H1 (cell line): Measurements from ENCODE around the gene CRYBA4. TPM values are rescaled to one million over a fixed set of nuclear protein-coding genes. Genes with fewer than 3 reads are reported as not detected.

ENCODE experiments used
- CTCF ChIA-PET: fragments of 300-600 bp; sonication (Branson Sonifier 250); formaldehyde crosslinking; loops from one replicate; lab custom pipeline; 2021; ENCODE audit not compliant: partially characterized antibody; lab: Charles Lee
- POLR2A ChIA-PET: fragments of 300-600 bp; sonication (Branson Sonifier 250); formaldehyde crosslinking; loops from one replicate; lab custom pipeline; 2021; ENCODE audit warnings: inconsistent platforms; ENCODE audit not compliant: partially characterized antibody; lab: Charles Lee
- DNase-seq, 2 experiments: peaks; one replicate each; pipeline versions ENCODE4 v3.0.0 to v3.0.0-alpha.2; 2010 to 2022; ENCODE audit warnings: low spot score in 2 of 2, low read depth in 1 of 2, mixed read lengths in 1 of 2
- FAIRE-seq: peaks from 2 replicates; lab custom pipeline; 2011; peaks lifted over from hg19 to GRCh38; lab: Jason Lieb, UNC
- H2AFZ ChIP-seq: 2 replicates; pipeline ENCODE4 v1.8.1; 2012; ENCODE audit warnings: low read length, inconsistent platforms
- H2AK5ac ChIP-seq: 2 replicates; pipeline ENCODE4 v1.6.1; 2013; ENCODE audit warnings: low read depth, low read length
- H2BK120ac ChIP-seq: replicated peaks from 2 replicates; pipeline ENCODE3; 2013; ENCODE audit warnings: low read depth, low read length, inconsistent platforms
- H2BK12ac ChIP-seq: 2 replicates; pipeline ENCODE4 v1.6.1; 2013; ENCODE audit warnings: low read depth, low read length
- H2BK15ac ChIP-seq: 2 replicates; pipeline ENCODE4 v1.6.1; 2013; ENCODE audit warnings: low read length
- H2BK20ac ChIP-seq: 2 replicates; pipeline ENCODE4 v1.6.1; 2013; ENCODE audit warnings: low read length
- H2BK5ac ChIP-seq: 2 replicates; pipeline ENCODE4 v1.6.1; 2013; ENCODE audit warnings: low read depth, low read length
- H3K14ac ChIP-seq: 2 replicates; pipeline ENCODE4 v1.6.1; 2013; ENCODE audit warnings: inconsistent platforms; ENCODE audit not compliant: insufficient read length
- H3K18ac ChIP-seq: 2 replicates; pipeline ENCODE4 v1.6.1; 2013; ENCODE audit warnings: low read length; ENCODE audit errors: extremely low read depth
- H3K23ac ChIP-seq: 2 replicates; pipeline ENCODE4 v1.6.1; 2013; ENCODE audit warnings: inconsistent platforms; ENCODE audit not compliant: insufficient read length
- H3K23me2 ChIP-seq: 2 replicates; pipeline ENCODE4 v1.6.1; 2013; ENCODE audit warnings: low read depth, low read length
- H3K27ac ChIP-seq: 2 replicates; pipeline ENCODE4 v1.6.1; 2011; ENCODE audit warnings: low read depth, low read length, inconsistent platforms
- H3K27me3 ChIP-seq, 4 experiments: replicated peaks in 1 of 4; 1 replicate in 1 of 4; 2 replicates in 3 of 4; pipeline versions ENCODE4 v1.6.1 to v1.8.1; 2011 to 2013; ENCODE audit warnings: low read length in 3 of 4, mild to moderate bottlenecking in 3 of 4, inconsistent platforms in 2 of 4, mixed read lengths in 2 of 4, moderate library complexity in 1 of 4; ENCODE audit not compliant: control insufficient read depth in 3 of 4, insufficient read depth in 3 of 4; ENCODE audit errors: extremely low read depth in 1 of 4
- H3K36me3 ChIP-seq, 4 experiments: 2 replicates each; pipeline versions ENCODE4 v1.6.1 to v1.8.1; 2011 to 2013; ENCODE audit warnings: mild to moderate bottlenecking in 4 of 4, low read length in 3 of 4, moderate library complexity in 2 of 4, control low read depth in 1 of 4, inconsistent platforms in 1 of 4; ENCODE audit not compliant: insufficient read depth in 4 of 4, control insufficient read depth in 2 of 4
- H3K4ac ChIP-seq: replicated peaks from 2 replicates; pipeline ENCODE3; 2013; ENCODE audit warnings: low read length, low read depth, mixed read lengths, inconsistent platforms; ENCODE audit not compliant: insufficient read length
- H3K4me1 ChIP-seq, 4 experiments: replicated peaks in 1 of 4; 1 replicate in 1 of 4; 2 replicates in 3 of 4; pipeline versions ENCODE4 v1.6.1 to v1.8.1; 2011 to 2013; ENCODE audit warnings: low read length in 3 of 4, inconsistent platforms in 2 of 4, mixed read lengths in 1 of 4; ENCODE audit not compliant: insufficient read depth in 4 of 4, control insufficient read depth in 3 of 4
- H3K4me2 ChIP-seq, 2 experiments: 2 replicates each; pipeline versions ENCODE4 v1.6.1 to v1.8.1; 2011 to 2013; ENCODE audit warnings: low read depth in 2 of 2, low read length in 2 of 2, control low read depth in 1 of 2, inconsistent platforms in 1 of 2, mild to moderate bottlenecking in 1 of 2; ENCODE audit not compliant: insufficient read depth in 1 of 2
- H3K4me3 ChIP-seq, 4 experiments: fragments of 200-600, 300-600 bp in 1 of 4; sonication (generic), shearing (Covaris generic), sonication (Bioruptor Twin) in 1 of 4; 2 replicates each; pipeline versions ENCODE4 v1.5.1 to v1.8.1; 2011 to 2016; ENCODE audit warnings: low read length in 4 of 4, low read depth in 3 of 4, control low read depth in 2 of 4, inconsistent platforms in 2 of 4, mild to moderate bottlenecking in 2 of 4, mixed read lengths in 1 of 4, moderate library complexity in 1 of 4; ENCODE audit not compliant: insufficient read depth in 2 of 4; ENCODE audit errors: extremely low read depth in 1 of 4
- H3K56ac ChIP-seq: replicated peaks from 2 replicates; pipeline ENCODE3; 2013; ENCODE audit warnings: low read depth, mild to moderate bottlenecking, mixed read lengths, low read length, inconsistent platforms; ENCODE audit not compliant: insufficient read length
- H3K79me1 ChIP-seq: 2 replicates; pipeline ENCODE4 v1.6.1; 2013; ENCODE audit warnings: low read depth, low read length, control low read depth
- H3K79me2 ChIP-seq, 2 experiments: 2 replicates each; pipeline versions ENCODE4 v1.6.1 to v1.8.1; 2012 to 2013; ENCODE audit warnings: low read length in 2 of 2, mild to moderate bottlenecking in 2 of 2, inconsistent platforms in 1 of 2; ENCODE audit not compliant: insufficient read depth in 2 of 2, control insufficient read depth in 1 of 2
- H3K9ac ChIP-seq, 4 experiments: replicated peaks in 1 of 4; 1 replicate in 1 of 4; 2 replicates in 3 of 4; pipeline versions ENCODE4 v1.6.1 to v1.8.1; 2011 to 2013; ENCODE audit warnings: low read depth in 3 of 4, low read length in 3 of 4, control low read depth in 2 of 4, mild to moderate bottlenecking in 2 of 4, moderate library complexity in 2 of 4, inconsistent platforms in 1 of 4; ENCODE audit errors: extremely low read depth in 1 of 4
- H3K9me3 ChIP-seq, 2 experiments: 2 replicates each; pipeline versions ENCODE4 v1.6.1 to v1.8.1; 2012 to 2013; ENCODE audit warnings: mild to moderate bottlenecking in 2 of 2, moderate library complexity in 2 of 2, control low read depth in 1 of 2, inconsistent platforms in 1 of 2, low read depth in 1 of 2, low read length in 1 of 2, mixed read lengths in 1 of 2; ENCODE audit not compliant: insufficient read depth in 2 of 2
- H4K20me1 ChIP-seq, 2 experiments: replicated peaks in 1 of 2; 2 replicates each; pipeline versions ENCODE3 to v1.8.1; 2011 to 2013; ENCODE audit warnings: inconsistent platforms in 2 of 2, low read length in 2 of 2, mild to moderate bottlenecking in 1 of 2; ENCODE audit not compliant: insufficient read depth in 2 of 2, control insufficient read depth in 1 of 2
- H4K5ac ChIP-seq: 2 replicates; pipeline ENCODE4 v1.6.1; 2013; ENCODE audit warnings: low read length, low read depth, mixed read lengths, inconsistent platforms; ENCODE audit not compliant: insufficient read length
- H4K8ac ChIP-seq: 2 replicates; pipeline ENCODE4 v1.8.0; 2013; ENCODE audit warnings: mild to moderate bottlenecking, moderate library complexity, low read length, inconsistent platforms; ENCODE audit not compliant: insufficient read depth; ENCODE audit errors: extremely low read depth
- H4K91ac ChIP-seq: replicated peaks from 2 replicates; pipeline ENCODE3; 2013; ENCODE audit warnings: low read length, mixed read lengths, inconsistent platforms; ENCODE audit not compliant: insufficient read length
- HDAC2 ChIP-seq, 2 experiments: fragments of 300-600 bp in 1 of 2; sonication (generic) in 1 of 2; IDR thresholded peaks; 2 replicates each; pipeline ENCODE4 v1.6.1; 2011 to 2012; ENCODE audit warnings: low read depth in 2 of 2, low read length in 2 of 2, mild to moderate bottlenecking in 2 of 2, moderate library complexity in 2 of 2, borderline replicate concordance in 1 of 2, inconsistent platforms in 1 of 2
- KDM1A ChIP-seq: fragments of 200-600, 300-600 bp; sonication (generic); IDR thresholded peaks from 2 replicates; pipeline ENCODE4 v1.7.1; 2016; ENCODE audit warnings: mild to moderate bottlenecking, low read length, borderline replicate concordance
- KDM4A ChIP-seq: IDR thresholded peaks from one replicate; pipeline ENCODE4 v1.7.1; 2012; ENCODE audit warnings: low read depth, mild to moderate bottlenecking, moderate library complexity, low read length, inconsistent platforms; ENCODE audit not compliant: severe bottlenecking
- PHF8 ChIP-seq: fragments of 200-600 bp; sonication (generic); conservative IDR thresholded peaks from 2 replicates; pipeline ENCODE4 v1.7.1; 2012; ENCODE audit warnings: low read depth, mild to moderate bottlenecking, inconsistent platforms, low read length, moderate library complexity
- SIX5 ChIP-seq: IDR thresholded peaks from 2 replicates; pipeline ENCODE4 v1.6.1; 2011; ENCODE audit warnings: mild to moderate bottlenecking, low read depth, low read length
- SP2 ChIP-seq: IDR thresholded peaks from 2 replicates; pipeline ENCODE4 v1.6.1; 2012; ENCODE audit warnings: mild to moderate bottlenecking, low read length, inconsistent platforms
- SUZ12 ChIP-seq: fragments of 200-600 bp; sonication (generic); IDR thresholded peaks from 2 replicates; pipeline ENCODE4 v1.6.1; 2012; ENCODE audit warnings: mild to moderate bottlenecking, inconsistent platforms, low read length, moderate library complexity, mixed read lengths
- TAF7 ChIP-seq: optimal IDR thresholded peaks from 2 replicates; pipeline ENCODE3; 2011; ENCODE audit warnings: low read depth, mild to moderate bottlenecking, inconsistent platforms, low read length, moderate library complexity, borderline replicate concordance
- WGBS, 2 experiments: shearing (Covaris generic) in 1 of 2; methylation state at CpG; one replicate each; pipeline versions ENCODE4 v1.1.6 to v1.1.7; 2013 to 2015; ENCODE audit warnings: low lambda C conversion rate in 2 of 2, mixed read lengths in 2 of 2, inconsistent platforms in 1 of 2, low coverage in 1 of 2, missing lambda C conversion rate in 1 of 2; ENCODE audit not compliant: insufficient replicate concordance in 2 of 2, insufficient coverage in 1 of 2, insufficient read length in 1 of 2; ENCODE audit errors: extremely low coverage in 1 of 2, missing lambda C conversion rate in 1 of 2; 5-methylcytosine and 5-hydroxymethylcytosine counted together
- polyA plus RNA-seq, 7 experiments: library from polyadenylated mRNA; depleted of rRNA in 3 of 7; stranded (reverse) in 5 of 7; unstranded in 2 of 7; fragments of >200 nt in 5 of 7; fragments of 200-250 nt in 2 of 7; gene quantifications; 1 replicate in 5 of 7; 2 replicates in 1 of 7; 4 replicates in 1 of 7; pipeline versions ENCODE4 v1.2.1 to v1.2.3, GENCODE V29; 2011 to 2013; ENCODE audit warnings: missing spikeins in 2 of 7, mixed read lengths in 2 of 7
- total RNA-seq: library from RNA; stranded (reverse); fragmentation: NEBNext Ultra II Directional; extraction: Animal tissue kit (Norgen Biotek cat#: 25700); gene quantifications from 2 replicates; pipeline ENCODE4 v1.2.1, GENCODE V29; 2021

Gene CRYBA4
- total and polyA plus RNA-seq, 2 of the 8 experiments (the other 6 are each of a cell fraction or from before 2014, with no cell fraction given), result 0.67 to 3.1 TPM

GRCh38 chr22:26618455-26618854 lies 3.3 kb upstream of the CRYBA4 start:
- Histone ChIP-seq H2AK5ac (no peak overlapping the region), H3K14ac (no peak overlapping the region)
- no peak for FAIRE-seq

More at GRCh38 chr22:26618455-26618854, 3.3 kb upstream of the CRYBA4 start:
- Histone ChIP-seq H3K4me3 (no peak overlapping the region), H3K79me2 (no peaks in the 10 kb centered on the region), H4K8ac (no peak overlapping the region), H2BK15ac (peak overlapping the region; percentile 36), H3K23ac (no peak overlapping the region), H4K91ac (peak overlapping the region; percentile 89), H3K27ac (no peak overlapping the region), H3K4ac (no peak overlapping the region), H2BK12ac (peak overlapping the region; percentile 97; the same call in 1 of the 2 replicates), H2BK20ac (peak overlapping the region; percentile 95; the same call in 1 of the 2 replicates), H4K5ac (no peak overlapping the region), H3K56ac (no peak overlapping the region), H2BK5ac (0 out of 2 replicates have a peak overlapping the region, but pooled peaks have one; percentile 79)
- TF ChIP-seq SP2 (no peak), KDM1A (peak; percentile 95), KDM4A (no peak), PHF8 (no peak), SIX5 (no peak), HDAC2 (IDR thresholded peaks at IDR 0.05; ENCODE audit: borderline replicate concordance in 1 of 2, low read depth in 2 of 2, low read length in 2 of 2) (peak in 1 of 2 experiments; percentile 41; a peak in 1 of 4 replicates), TAF7 (no peak), SUZ12 (no peak)
- TF ChIP-seq, all 59 proteins: peak for 2
- Histone ChIP-seq H3K9me3 (no peaks in the 10 kb centered on the region), H3K4me1 (peaks cover 14 to 29% (median 25%) of the 10 kb centered on the region in 4 experiments), H3K18ac (no peak overlapping the region), H3K23me2 (no peaks in the 10 kb centered on the region; the same call in 1 of the 2 replicates), H4K20me1 (no peaks in the 10 kb centered on the region), H3K27me3 (peaks cover 0 to 14% (median 11%) of the 10 kb centered on the region in 4 experiments; a peak in 3 of 7 replicates), H3K9ac (no peak overlapping the region), H3K4me2 (no peak overlapping the region; a peak in 1 of 4 replicates), H3K36me3 (no peaks in the 10 kb centered on the region), H3K79me1 (no peaks in the 10 kb centered on the region), H2AFZ (no peak overlapping the region), H2BK120ac (no peak overlapping the region)
- no peak for DNase-seq
- 95% methylated on average over 7 of the region's 8 CpGs; no CpG with 5 or more reads in 1 of the 2 experiments for WGBS, 2 experiments
- CTCF ChIA-PET, result no interaction called here
- POLR2A ChIA-PET, result interaction anchor here (0.7 to 1.0 kb wide), 2 partner anchors 8 to 13 kb away, joined by 3 to 5 read pairs; no protein-coding TSS in a partner anchor
